OCI-LY7 (cell line): ENCODE results near the gene IL25. TPM values are rescaled to one million over a fixed set of nuclear protein-coding genes. Genes with fewer than 3 reads are reported as not detected.

Source experiments
- BruUV-seq: library from RNA; stranded (reverse); fragments of 400-500 nt; replicated peaks from 2 replicates; lab custom pipeline; 2021; lab: Mats Ljungman, UMichigan
- CTCF ChIA-PET: fragments of 300-600 bp; sonication (Branson Sonifier 250); formaldehyde crosslinking; loops from one replicate; lab custom pipeline; 2022; ENCODE audit warnings: antibody characterized with exemption; ENCODE audit not compliant: unreplicated experiment; lab: Charles Lee
- POLR2A ChIA-PET: fragments of 300-600 bp; sonication (Branson Sonifier 250); formaldehyde crosslinking; loops from one replicate; lab custom pipeline; 2022; ENCODE audit warnings: antibody characterized with exemption; lab: Charles Lee
- DNase-seq: peaks from one replicate; pipeline ENCODE4 v3.0.0-alpha.2; 2015; ENCODE audit warnings: low spot score
- H2AFZ ChIP-seq: fragments of 200-600 bp; sonication (generic), shearing (Covaris generic); 2 replicates; pipeline ENCODE4 v1.6.1; 2014; ENCODE audit warnings: mild to moderate bottlenecking, antibody characterized with exemption, low read length, moderate library complexity
- H3K27ac ChIP-seq: fragments of 200-600 bp; sonication (generic); 2 replicates; pipeline ENCODE4 v1.5.1; 2014; ENCODE audit warnings: mixed run types, low read depth, mild to moderate bottlenecking, moderate library complexity, low read length, inconsistent platforms; ENCODE audit not compliant: poor library complexity, severe bottlenecking
- H3K36me3 ChIP-seq: fragments of 200-600 bp; sonication (generic); 2 replicates; pipeline ENCODE4 v1.6.1; 2014; ENCODE audit warnings: mild to moderate bottlenecking, antibody characterized with exemption, low read length, moderate library complexity, mixed read lengths; ENCODE audit not compliant: insufficient read depth
- H3K4me1 ChIP-seq: fragments of 200-600 bp; sonication (generic); 2 replicates; pipeline ENCODE4 v1.5.1; 2014; ENCODE audit warnings: mild to moderate bottlenecking, low read length; ENCODE audit not compliant: insufficient read depth, poor library complexity, severe bottlenecking
- H3K4me2 ChIP-seq: fragments of 200-600 bp; sonication (generic); 2 replicates; pipeline ENCODE4 v1.6.1; 2014; ENCODE audit warnings: mild to moderate bottlenecking, low read length
- H3K4me3 ChIP-seq: fragments of 200-600 bp; sonication (generic); 2 replicates; pipeline ENCODE4 v1.5.1; 2014; ENCODE audit warnings: mild to moderate bottlenecking, low read depth, low read length; ENCODE audit not compliant: poor library complexity, severe bottlenecking
- H3K79me2 ChIP-seq: fragments of 200-600 bp; sonication (generic); 2 replicates; pipeline ENCODE4 v1.6.1; 2016; ENCODE audit warnings: low read depth, mild to moderate bottlenecking, low read length, moderate library complexity, mixed read lengths; ENCODE audit not compliant: insufficient read depth
- H3K9me2 ChIP-seq: fragments of 200-600 bp; sonication (generic); 2 replicates; pipeline ENCODE4 v1.6.1; 2016; ENCODE audit warnings: mild to moderate bottlenecking, low read length, mixed read lengths; ENCODE audit not compliant: insufficient read depth
- H3K9me3 ChIP-seq: fragments of 200-600 bp; sonication (generic); 2 replicates; pipeline ENCODE4 v1.6.1; 2014; ENCODE audit warnings: mild to moderate bottlenecking, mixed run types, low read length, mixed read lengths
- H4K20me1 ChIP-seq: fragments of 200-600 bp; sonication (generic); 2 replicates; pipeline ENCODE4 v1.6.1; 2014; ENCODE audit warnings: mild to moderate bottlenecking, antibody characterized with exemption, low read length, moderate library complexity, mixed read lengths; ENCODE audit not compliant: insufficient read depth
- EZH2phosphoT487 ChIP-seq: fragments of 200-600 bp; sonication (generic); IDR thresholded peaks from 2 replicates; pipeline ENCODE4 v1.6.1; 2018; ENCODE audit warnings: low read depth, borderline replicate concordance, mild to moderate bottlenecking, mixed run types, antibody characterized with exemption, low read length, moderate library complexity, mixed read lengths
- intact Hi-C: fragments of 100-400 bp; cut with micrococcal nuclease; formaldehyde crosslinking; loops from one replicate; pipeline ENCODE4 v1.10.0; 2022; ENCODE audit not compliant: unreplicated experiment
- total RNA-seq, 2 experiments: library from RNA; depleted of rRNA in 1 of 2; stranded (reverse); fragments of >200 nt in 1 of 2; shearing (Covaris generic) in 1 of 2; gene quantifications; 2 replicates each; pipeline ENCODE4 v1.2.3, GENCODE V29; 2014 to 2022
- TF ChIP-seq, protein P1 (sequence below): fragments of 200-600 bp; sonication (generic); conservative IDR thresholded peaks from 2 replicates; pipeline ENCODE4 v1.5.1; 2014; ENCODE audit warnings: mild to moderate bottlenecking, antibody characterized with exemption, low read length, moderate library complexity, mixed read lengths

Gene IL25
- total RNA-seq, 2 experiments from 2014 or later, result not detected

DNA sequence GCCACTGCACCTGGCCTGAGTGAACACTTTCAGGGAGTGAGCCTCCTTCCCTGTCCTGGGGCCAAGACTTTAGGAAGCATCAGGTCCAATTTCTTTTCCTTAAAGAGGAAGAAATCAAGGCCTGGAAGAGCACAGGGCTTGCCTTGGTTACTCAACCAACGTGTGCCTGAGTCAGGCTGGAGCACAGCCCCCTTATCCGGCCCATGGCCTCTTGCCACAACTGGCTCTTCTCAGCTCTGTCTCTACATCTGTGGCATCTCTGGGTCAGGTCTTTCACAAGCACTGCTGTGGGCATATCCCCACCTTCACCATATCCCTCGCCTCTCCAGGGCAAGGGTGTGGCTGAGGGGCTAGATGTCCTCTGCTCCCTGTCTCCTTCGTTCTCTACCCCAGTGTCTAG lies 28.7 kb downstream of the IL25 start:
- Histone ChIP-seq H3K9me3 (no peaks in the 10 kb centered on the region), H3K4me3 (no peak overlapping the region), H2AFZ (no peak overlapping the region), H4K20me1 (no peaks in the 10 kb centered on the region), H3K4me2 (no peak overlapping the region), H3K4me1 (no peaks in the 10 kb centered on the region), H3K79me2 (no peaks in the 10 kb centered on the region), H3K27ac (no peak overlapping the region), H3K36me3 (no peaks in the 10 kb centered on the region), H3K9me2 (no peaks in the 10 kb centered on the region)
- ChIA-PET POLR2A (no interaction called here), CTCF (no interaction called here)
- intact Hi-C loops, result no loop called here
- no TSS peak for BruUV-seq
- no peak for DNase-seq
- TF ChIP-seq EZH2phosphoT487, result no peak
- TF ChIP-seq, protein P1, sequence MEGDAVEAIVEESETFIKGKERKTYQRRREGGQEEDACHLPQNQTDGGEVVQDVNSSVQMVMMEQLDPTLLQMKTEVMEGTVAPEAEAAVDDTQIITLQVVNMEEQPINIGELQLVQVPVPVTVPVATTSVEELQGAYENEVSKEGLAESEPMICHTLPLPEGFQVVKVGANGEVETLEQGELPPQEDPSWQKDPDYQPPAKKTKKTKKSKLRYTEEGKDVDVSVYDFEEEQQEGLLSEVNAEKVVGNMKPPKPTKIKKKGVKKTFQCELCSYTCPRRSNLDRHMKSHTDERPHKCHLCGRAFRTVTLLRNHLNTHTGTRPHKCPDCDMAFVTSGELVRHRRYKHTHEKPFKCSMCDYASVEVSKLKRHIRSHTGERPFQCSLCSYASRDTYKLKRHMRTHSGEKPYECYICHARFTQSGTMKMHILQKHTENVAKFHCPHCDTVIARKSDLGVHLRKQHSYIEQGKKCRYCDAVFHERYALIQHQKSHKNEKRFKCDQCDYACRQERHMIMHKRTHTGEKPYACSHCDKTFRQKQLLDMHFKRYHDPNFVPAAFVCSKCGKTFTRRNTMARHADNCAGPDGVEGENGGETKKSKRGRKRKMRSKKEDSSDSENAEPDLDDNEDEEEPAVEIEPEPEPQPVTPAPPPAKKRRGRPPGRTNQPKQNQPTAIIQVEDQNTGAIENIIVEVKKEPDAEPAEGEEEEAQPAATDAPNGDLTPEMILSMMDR, result no peak

DNA sequence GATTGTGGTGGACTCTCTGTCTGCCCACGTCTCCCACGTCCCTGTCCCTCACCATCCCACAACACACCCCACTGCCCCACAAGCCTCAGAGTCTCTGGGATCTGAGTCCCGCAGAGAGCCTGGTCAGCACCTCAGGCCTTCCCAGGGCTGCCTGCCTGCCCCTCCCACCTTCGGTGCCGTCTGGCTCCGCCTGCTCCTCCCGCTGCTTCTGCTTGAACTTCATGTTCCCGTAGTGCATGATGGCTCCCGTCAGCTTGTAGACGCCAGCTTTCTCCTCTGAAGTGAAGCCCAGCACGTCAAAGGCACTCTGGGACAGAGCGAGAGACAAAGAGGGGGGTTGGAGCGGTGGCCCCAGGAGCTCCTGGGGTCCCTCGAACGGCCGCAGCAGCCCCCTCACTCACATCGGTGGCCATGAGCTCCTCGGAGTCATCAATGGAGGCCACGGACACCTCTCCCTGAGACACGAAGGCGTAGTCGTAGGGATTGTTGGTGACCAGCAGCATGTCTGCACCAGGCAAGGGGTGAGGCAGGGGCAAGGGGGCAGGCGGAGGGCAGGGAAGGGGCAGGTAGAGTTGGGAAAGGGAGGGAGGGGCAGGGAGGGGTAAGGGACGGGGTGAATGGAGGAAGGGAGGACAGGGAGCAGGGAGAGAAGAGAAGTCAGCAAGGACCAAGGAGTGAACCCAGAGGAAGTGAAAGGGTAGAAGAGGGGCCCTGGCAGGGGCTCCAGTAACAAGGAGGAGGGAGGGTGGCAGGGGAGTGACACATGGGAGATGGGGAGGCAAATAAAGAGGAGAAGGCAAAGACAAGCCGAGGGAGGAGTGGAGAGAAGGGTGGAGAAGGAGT lies 29.9 kb downstream of the IL25 start:
- Histone ChIP-seq H3K9me2 (no peaks in the 10 kb centered on the region), H2AFZ (no peak overlapping the region), H3K4me2 (no peak overlapping the region), H3K36me3 (no peaks in the 10 kb centered on the region), H3K4me3 (no peak overlapping the region), H3K27ac (no peak overlapping the region), H3K9me3 (no peaks in the 10 kb centered on the region), H3K79me2 (no peaks in the 10 kb centered on the region), H4K20me1 (no peaks in the 10 kb centered on the region), H3K4me1 (no peaks in the 10 kb centered on the region)
- POLR2A ChIA-PET, result interaction anchor here (0.5 kb wide), 1 partner anchor 197 kb away, joined by 6 read pairs; no protein-coding TSS in a partner anchor
- CTCF ChIA-PET, result no interaction called here
- intact Hi-C loops, result no loop called here
- BruUV-seq, result no TSS peak
- no peak for TF ChIP-seq EZH2phosphoT487
- TF ChIP-seq, protein P1, result no peak
- DNase-seq, result no peak

DNA sequence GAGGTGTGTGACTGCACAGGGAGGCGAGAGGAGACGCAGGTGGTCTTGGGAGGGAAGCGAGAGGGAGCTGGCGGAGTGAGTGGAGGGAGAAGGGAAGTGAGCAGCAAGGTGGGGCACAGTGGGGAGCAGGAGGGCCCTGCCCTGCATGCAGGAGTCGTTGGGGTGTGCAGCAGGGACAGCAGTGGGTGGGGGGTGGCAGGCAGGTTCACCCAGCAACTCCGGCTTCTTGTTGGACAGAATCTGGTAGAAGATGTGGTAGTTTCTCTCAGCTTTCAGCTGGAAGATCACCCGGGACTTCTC lies 30.5 kb downstream of the IL25 start:
- Histone ChIP-seq H3K27ac (no peak overlapping the region), H3K9me3 (no peaks in the 10 kb centered on the region), H3K4me1 (no peaks in the 10 kb centered on the region), H3K79me2 (no peaks in the 10 kb centered on the region), H3K4me2 (no peak overlapping the region), H3K36me3 (no peaks in the 10 kb centered on the region), H2AFZ (no peak overlapping the region), H4K20me1 (no peaks in the 10 kb centered on the region), H3K9me2 (no peaks in the 10 kb centered on the region), H3K4me3 (no peak overlapping the region)
- ChIA-PET POLR2A (interaction anchor here (0.5 kb wide), 1 partner anchor 198 kb away, joined by 6 read pairs; no protein-coding TSS in a partner anchor), CTCF (no interaction called here)
- intact Hi-C loops, result no loop called here
- BruUV-seq, result no TSS peak
- DNase-seq, result no peak
- TF ChIP-seq EZH2phosphoT487, result no peak
- TF ChIP-seq, protein P1, result no peak
